NCI-H2227 treated with DMSO at 0.1 percent for 48 hours (cell line): ENCODE measurements around the gene TECPR2.
"Not testable (repeated sequence)": the region's sequence is repeated elsewhere in the genome, so short reads cannot be mapped to it uniquely, and the experiment has no call there.

ENCODE experiments used
- DNase-seq: peaks from one replicate; lab custom pipeline; 2025; lab: John Stamatoyannopoulos, UW

Gene TECPR2

DNA sequence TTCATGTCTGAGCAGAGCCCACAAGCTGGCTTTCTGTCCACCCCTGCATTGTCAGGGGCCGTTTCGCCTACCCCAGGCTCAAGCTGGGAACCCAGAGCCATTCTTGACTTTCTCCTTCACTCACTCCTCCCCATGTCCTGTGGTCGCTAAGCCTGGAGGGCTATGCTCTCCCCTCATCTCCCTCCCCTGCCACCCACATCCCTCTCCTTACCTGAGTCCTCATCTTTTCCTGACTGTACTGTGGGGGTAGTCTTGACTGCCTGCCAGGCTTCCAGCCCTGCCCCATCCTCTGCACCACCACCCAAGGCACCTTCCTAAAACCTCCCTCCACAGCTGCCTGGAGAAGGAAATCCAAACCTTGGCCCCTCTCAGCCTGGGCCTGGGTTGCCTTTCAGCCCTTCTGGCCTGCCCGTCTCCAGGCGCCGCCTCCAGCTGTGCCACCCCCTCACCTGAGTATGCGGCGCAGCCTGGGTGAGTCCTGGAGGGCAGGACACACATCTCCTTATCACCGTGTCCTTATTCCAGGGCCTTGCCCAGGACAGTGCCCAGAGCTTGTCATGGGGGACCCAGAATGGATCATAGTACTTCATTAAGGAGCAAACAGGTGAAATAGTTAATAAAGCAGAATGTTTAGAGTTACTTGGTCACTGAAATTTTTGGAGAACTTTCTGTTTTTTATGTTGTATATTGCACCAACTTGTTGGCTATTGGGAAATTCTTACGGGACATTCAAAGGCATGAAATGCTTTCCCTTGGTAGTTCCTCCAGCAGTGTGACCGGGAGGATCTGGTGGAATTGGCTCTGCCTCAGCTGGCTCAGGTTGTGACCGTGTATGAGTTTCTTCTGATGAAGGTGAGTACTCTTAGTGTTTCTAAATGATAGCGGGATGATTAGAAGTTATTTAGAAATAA, 28.7 kb upstream of the TECPR2 start:
- no peak for DNase-seq

DNA sequence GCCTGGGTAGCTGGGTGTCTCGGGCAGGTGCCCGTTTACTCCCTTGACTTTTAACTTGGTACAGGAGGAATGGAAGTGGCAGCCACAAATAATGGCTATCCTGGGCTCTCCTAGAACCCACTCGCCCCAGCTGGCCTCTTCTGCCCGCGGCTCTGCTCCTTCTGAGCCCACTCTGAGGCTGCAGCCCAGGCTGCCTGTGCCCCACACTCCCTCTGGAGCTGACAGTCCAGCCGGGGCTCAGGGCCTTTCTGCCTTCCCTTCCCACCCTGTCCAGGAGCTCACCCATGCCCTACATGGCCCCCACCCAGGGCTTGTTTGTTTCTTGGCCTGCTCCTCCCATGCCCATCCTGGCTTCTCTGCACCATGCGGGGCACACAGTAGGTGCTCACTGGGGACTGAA, 27.6 kb upstream of the TECPR2 start:
- DNase-seq: no peak

DNA sequence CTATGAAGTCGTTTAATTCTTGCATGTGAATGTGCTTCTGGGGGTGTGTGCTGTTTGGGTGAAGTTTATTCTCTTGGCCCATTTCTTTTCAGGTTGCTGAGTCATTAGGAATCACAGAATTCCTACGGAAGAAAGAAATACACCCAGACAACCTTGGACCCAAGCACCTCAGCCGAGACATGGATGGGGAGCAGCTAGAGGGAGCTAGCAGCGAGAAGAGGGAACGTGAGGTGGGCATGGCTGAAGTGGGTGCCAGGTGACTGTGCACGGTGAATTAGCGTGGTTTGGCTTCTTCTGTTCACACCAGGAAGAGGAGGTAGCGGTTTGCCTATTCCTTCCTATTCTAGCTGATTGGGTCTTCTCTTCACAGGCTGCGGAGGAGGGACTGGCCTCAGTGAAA, 24.0 kb upstream of the TECPR2 start:
- DNase-seq: no peak

DNA sequence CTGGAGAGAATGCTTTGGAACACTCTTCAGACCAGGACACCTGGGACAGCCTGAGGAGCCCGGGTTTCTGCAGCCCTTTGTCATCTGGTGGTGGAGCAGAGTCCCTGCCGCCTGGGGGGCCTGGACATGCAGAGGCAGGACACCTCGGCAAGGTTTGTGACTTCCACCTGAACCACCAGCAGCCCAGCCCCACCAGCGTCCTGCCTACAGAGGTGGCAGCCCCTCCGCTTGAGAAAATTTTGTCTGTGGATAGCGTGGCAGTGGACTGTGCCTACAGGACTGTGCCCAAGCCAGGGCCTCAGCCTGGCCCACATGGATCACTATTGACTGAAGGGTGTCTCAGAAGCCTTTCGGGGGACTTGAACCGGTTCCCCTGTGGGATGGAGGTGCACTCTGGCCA, 21.2 kb upstream of the TECPR2 start:
- DNase-seq: no peak

DNA sequence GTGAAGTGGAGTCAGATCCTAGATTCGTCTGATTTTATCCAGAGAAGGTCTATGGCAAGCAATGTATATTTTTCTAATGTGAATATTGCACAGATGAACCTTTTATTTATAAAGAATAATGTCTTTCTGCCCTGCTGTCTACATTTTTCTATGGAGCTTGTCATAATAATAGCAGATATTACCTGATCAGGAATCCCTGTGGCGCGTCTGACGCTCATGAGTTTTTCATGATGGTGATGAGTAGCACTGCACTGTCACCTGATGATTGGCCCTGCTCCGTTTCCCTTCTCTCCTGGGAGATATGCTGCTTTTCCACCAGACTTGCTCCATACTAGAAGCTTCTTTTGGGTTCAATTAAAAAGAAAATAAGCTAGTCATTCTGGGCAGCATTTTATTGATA, 20.5 kb upstream of the TECPR2 start:
- no peak for DNase-seq

DNA sequence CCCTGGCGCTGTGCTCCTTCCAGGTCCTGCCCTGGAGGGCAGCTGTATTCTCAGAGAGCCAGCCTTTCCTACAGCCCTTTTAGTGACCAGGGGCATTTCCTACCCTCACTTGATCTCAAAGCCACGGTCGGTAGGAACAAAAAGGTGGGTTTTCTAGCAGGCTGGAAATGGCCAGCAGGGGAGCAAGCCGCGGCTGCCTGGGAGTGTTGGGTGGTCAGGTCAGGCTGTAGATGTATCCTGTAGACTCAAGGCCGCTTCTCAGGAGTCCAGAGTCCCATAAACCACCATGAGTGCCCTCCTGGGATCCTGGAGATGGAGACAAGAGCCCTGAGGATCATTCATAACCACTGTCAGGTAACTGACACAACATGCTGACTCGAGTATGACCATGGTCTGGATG, 18.7 kb upstream of the TECPR2 start:
- no peak for DNase-seq

DNA sequence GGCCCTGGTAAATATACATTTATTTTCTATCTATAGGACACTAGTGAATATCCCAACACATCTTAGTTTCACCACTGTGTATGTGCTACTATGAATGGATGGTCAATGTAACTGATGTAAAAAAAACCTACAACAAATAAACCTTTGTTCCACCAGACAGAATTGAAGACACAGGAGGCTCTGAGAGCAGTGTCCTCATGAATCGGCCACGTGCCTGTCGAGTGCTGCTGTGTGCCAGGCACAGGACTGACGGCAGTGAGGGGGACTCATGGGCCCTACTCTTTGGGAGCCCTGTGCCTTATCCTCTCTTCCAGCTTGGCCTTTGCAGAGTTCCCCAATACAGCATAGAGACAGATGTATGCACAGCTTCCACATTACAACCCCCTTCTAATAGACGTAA, 18.3 kb upstream of the TECPR2 start:
- no peak for DNase-seq

DNA sequence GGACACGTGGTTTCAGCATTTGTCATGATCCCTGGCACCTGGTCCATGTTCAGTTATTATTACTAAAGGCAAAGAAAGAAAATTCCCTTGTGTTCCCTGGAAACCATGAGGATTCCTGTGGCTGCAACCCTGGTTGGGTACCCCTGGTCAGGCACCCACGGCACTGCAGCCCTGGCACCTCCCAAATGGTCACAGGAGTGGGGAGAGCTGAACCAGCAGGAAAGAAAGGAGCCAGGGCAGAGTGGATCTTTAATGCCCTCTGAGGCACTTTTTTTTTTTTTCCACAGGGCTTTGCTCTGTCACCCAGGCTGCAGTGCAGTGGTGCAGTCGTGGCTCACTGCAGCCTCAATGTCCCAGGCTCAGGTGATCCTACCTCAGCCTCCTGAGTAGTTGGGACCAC, 17.5 kb upstream of the TECPR2 start:
- no peak for DNase-seq

DNA sequence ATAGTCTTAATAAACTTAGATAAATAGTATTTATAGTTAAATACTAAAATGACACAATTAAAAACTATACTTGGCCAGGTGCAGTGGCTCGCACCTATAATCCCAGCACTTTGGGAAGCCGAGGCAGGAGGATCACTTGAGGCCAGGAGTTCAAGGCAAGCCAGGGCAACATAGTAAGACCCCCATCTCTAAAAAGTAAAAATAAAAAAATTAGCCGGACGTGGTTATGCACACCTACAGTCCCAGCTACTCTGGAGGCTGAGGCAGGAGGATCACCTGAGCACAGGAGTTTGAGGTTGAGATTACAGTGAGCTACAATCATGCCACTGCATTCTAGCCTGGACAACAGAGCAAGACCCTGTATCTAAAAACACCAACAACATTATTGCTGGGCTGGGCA, 16.1 kb upstream of the TECPR2 start:
- DNase-seq: no peak

DNA sequence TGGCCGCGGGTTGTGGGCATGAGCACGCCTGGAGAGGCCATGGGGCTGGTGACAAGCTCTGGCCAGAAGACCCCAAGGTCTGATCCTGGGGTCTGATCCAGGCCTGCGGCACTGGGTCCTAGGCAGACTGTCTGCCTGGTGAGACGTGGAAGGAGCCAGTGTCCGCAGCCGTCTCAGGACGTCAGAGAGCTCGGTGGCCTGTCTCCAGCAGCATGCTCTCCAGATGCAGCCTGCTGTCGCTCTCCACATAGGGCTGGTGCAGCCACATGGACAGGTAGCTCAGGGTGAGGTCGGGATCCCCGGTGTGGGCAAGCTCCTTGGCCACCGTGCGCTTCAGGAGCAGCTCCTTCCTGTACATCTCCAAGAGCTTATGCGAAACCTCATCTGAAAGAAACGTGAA, 14.4 kb upstream of the TECPR2 start:
- DNase-seq: no peak

DNA sequence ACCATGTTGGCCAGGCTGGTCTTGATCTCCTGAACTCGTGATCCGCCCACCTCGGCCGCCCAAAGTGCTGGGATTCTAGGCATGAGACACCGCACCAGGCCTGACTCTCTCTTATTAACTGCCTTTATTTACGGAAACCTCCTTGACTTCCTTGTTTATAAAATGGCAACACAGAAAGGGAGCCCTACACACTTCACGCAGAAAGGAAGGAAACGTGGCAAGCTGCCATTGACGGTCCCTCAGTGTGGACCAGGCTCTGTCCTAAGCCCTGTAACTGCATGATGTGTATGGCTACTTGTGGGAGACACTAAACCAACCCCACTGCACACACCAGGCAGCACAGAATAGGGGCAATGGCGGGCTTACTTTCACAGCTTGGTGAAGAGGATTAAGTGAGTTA, 11.7 kb upstream of the TECPR2 start:
- no peak for DNase-seq

DNA sequence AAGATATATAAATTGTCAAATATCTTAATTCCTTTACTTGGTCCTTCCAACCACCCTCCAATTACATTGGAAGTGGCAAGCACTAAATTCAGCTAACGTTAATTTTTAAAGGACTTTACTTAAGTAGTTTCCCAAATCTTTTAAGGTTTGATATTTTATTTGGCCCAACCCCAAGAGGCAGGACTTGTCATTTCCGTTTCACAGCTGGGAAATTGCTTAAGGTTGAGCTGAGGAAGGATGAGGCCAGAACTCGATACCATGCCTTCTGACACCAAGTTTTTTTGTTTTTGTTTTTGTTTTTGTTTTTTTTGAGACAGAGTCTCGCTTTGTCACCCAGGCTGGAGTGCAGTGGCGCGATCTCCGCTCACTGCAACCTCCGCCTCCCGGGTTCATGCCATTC, 11.1 kb upstream of the TECPR2 start:
- not testable (repeated sequence) for DNase-seq

DNA sequence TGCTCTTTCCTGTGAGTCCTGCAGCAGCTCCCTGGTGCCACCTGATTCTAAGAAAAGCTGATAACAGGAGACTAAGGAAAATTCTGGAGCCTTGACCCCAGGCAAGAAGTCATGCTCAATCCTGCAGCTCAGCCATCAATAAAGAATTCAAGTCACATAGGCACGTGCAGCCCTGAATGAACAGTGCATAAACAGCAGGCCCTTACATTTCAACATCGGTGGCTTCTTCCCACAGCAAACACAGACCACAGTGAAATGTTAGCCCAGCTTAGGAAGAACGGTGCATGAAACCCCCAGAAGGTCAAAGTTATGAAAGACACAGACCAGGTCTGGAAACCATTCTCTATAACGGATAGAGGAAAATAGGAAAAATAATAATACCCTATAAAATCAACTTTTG, 10.5 kb upstream of the TECPR2 start:
- DNase-seq: no peak

DNA sequence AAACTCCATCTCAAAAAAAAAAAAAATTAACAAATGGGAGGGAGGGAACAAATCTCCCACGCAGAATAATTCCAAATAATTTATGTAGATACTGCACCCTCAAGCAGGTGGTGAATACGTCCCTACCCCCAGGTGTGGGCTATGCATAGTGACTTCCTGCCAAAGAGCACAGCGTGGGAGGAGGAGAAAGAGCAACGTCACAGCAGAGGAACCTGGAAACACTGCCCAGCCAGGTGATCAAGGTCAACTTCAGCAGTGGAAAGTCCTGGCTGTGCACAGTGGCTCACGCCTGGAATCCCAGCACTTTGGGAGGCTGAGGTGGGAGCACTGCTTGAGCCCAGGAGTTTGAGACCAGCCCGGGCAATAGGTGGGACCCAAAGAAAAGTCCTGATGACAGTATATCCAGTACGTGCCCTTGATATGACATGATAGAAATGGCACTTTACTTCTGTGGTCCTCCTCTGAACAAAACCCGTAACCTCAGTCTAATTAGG, 9.6 kb upstream of the TECPR2 start:
- no peak for DNase-seq

DNA sequence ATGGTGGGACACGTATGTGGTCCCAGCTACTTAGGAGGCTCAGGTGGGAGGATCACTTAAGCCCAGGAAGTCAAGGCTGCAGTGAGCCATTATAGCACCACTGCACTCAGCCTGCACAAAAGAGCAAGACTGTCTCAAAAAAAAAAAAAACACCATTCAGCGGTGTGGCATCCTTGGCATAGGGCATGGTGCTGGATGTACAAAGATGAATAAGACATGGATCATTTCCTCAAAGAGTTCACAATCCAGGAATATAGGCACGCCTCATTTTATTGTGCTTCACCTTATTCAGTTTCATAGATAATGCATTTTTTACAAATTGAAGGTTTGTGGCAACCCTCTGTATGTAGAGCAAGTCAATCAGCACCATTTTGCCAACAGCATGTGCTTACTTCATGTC, 6.5 kb upstream of the TECPR2 start:
- no peak for DNase-seq

DNA sequence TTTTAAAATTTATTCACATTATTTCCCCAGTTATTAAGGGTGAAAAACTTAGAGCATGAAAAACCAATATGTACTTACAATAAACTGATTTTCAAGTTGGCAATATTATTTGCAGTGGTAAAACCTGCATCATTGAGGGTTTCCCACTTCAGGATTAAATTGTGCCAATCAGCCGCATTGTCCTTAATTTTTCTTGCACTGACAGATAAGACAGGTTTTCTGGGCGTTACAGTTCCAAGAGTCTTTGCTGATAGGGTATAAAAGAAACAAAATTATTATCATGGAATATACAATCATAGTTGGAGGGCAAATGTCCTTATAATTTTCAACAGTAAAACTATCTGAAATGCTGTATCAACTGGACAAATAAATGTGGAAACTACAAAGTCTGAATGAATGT, 3.4 kb upstream of the TECPR2 start:
- DNase-seq: no peak

DNA sequence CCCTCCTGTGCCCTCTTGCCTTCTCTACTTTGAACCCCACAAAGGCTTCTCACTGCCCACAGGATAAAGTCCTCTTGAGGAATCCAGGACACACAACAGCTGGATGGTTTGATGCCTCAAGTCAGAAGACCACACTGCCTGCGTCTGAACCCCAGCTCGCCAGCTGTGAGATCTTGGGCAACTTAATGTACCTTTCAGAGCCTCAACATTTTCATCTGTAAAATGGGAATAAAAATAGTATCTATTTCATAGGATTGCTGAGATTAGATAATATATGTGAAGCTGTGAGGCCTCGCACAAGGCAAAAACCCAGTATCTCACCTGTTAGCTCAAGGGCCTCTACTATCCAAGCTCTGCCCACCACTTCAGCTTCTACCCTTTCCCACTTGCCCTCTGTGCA, 2.4 kb upstream of the TECPR2 start:
- no peak for DNase-seq

DNA sequence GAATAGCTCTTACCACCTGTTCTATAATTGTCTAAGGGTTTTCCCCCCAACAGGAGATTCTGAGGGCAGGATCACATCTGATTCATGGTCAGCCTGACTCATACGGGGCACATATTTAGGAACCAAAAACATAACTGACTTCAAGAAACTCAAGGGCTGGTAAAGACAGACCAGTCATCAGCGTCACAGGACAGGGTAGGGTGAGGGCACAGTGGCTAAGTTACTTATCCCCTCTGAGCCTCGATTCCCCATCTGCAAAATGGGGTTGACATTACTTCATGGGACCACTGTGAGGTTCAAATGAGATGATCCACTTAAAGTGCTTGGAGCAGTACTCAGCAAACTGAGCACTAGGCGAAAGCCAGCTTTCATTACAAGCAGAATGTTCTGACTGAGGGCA, 657 bp upstream of the TECPR2 start:
- DNase-seq: no peak

DNA sequence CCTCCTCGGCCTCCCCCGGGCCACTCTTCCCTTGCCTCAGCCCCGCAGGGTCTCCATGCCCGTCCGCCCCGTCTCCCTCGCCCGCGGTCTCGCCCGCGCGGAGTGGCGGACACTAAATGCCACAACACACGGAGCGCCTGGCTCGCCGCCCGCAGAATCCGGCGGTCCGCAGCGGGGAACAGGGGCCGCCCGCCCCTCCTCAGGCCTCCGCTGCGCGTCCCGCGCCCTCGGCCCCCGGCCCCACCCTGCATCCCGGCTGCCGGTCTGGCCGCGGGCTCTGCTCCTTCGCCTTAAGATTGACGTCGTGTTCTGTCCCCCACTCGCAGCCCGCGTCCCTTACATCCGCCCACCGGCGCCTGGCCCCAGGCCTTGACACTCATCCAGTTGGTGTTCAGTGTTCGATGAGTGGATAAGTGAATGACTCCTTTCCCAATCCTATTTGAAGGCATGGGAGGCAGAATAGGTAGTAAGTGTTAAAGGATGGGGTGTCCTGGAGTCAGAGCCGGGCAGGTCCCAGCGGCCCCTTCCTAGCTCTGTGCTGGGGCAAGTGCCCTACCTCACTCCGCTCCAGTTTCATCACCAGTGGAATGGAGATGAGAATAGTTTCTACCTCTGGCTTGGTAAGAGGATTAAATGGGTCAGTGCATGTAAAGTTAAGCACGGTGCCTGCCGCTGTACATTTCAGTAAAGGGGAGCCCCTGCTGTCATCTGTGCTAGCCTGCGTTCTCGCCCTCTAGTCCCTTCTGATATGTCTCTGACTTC, 622 bp downstream of the TECPR2 start:
- DNase-seq: peak; percentile 16

DNA sequence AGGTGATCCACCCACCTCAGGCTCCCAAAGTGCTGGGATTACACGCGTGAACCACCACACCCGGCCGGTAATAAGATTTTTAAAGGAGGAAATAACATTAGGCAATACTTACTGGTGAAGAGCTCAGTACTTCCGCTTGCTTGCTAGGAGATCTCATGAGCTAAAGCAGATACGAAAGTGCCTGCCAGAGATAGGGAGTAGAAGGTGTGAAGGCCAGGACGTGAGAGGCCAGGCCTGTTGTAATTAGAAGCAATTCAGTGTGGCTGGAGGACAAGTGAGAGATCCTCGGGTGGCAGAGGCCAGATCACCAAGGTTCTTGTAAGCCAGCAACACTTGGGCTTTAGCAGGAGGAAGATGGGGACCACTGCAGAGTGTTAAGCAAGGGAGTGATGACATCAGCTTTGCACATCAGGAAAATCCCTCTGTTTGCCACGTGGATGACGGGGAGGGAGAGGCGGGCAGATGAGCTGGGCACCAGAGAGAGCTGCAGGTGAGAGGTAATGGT, 7.6 kb downstream of the TECPR2 start:
- DNase-seq: no peak

DNA sequence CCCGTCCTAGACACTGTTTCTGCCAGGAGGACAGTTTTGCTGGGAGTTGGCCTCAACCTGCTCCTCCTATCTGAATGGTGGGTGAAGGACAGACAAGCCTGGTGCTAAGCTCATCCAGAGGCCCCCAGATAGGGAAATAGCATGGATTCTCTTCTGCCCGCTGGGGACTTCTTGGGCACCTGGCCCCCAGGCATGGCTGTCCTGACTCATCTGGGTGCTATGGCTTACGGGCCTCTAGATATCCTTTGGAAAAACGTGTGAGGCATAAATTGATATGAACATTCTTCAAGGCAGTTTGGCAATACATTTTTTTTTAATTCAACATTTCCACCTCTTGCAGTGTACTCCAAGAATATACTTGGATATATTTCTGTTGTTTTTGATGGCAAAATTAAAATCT, 8.6 kb downstream of the TECPR2 start:
- DNase-seq: no peak

DNA sequence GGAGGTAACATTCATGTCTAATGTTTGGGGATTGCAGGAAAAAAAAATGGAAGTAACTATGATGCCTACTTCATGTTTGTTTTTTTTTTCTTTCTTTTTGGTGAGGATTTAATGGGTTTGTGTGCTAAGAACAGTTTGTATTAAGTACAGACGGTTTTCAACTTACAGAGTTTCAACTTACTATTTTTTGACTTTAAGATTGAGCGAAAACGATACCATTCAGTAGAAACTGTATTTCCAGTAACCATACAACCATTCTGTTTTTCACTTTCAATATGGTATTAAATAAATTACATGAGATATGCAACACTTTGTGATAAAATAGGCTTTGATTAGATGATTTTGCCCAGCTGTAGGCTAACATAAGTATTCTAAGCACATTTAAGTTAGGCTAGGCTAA, 10.4 kb downstream of the TECPR2 start:
- DNase-seq: no peak

DNA sequence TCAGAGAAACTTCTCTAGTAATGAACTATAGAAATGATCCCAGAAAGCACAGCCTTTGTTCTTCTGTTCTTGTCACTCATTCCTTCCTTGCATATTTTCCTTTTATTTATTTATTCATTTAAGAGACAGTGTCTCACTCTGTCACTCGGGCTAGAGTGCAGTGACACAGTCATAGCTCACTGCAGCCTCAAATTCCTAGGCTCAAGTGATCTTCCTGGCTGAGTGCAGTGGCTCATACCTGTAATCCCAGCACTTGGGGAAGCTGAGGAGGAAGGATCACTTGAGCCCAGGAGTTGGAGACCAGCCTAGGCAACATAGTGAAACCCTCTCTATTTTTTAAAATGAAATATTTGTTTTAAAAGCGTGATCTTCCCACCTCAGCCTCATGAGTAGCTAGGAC, 11.5 kb downstream of the TECPR2 start:
- no peak for DNase-seq
